Choroid plexus epithelial cell (primary cell): ENCODE data around the gene C14orf39.

ENCODE experiments used
- DNase-seq: peaks from one replicate; pipeline ENCODE4 v3.0.0-alpha.2; 2010; ENCODE audit warnings: low read depth
- H3K4me3 ChIP-seq: 2 replicates; pipeline ENCODE4 v1.5.1; 2011; ENCODE audit warnings: low read depth, mild to moderate bottlenecking, control low read depth, low read length, moderate library complexity
- TF ChIP-seq, protein P1 (sequence below): conservative IDR thresholded peaks from 2 replicates; pipeline ENCODE4 v1.5.1; 2011; ENCODE audit warnings: low read depth, mild to moderate bottlenecking, control low read depth, inconsistent platforms, low read length, moderate library complexity

C14orf39 gene

DNA sequence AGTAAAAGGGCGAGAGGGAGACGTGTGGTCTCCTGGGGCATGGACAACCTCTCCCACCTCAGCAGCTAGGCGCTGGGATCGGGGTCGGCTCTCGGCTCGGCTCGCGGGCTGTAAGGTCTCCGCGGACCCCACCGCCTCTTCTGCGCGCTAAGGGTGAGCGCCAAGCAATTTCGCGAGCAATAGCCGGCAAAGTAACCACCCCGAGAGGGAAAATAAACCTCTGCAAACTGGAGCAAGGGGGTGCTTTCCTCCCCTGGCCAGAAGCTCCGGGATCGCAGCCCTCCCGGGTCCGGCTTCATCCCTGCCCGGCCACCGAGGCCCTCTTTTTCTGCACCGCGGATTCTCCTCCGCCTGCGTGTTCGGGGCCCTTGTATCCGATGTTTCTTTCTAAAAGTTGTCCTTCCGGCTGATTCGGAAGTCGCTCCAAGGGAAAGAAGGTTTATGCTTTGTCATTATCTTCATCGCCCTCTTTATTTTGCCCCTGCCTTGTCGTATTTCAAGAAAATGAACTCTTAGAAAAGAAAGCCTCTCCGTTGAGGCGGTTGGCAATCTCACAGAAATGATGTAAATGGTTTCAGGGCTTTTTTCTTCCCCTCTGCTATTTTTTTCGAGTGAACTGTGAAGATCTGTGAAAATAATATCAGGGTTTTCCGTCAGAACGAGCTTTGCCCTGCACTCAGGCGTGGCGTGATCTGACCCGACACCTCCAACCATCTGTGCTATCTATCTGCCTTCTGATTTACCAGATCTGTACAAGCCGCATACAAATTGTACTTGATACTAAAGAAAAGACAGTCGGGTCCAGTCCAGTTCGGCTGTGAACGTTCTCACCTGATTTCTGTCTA lies 21.3 kb upstream of the C14orf39 start:
- TF ChIP-seq, protein P1, sequence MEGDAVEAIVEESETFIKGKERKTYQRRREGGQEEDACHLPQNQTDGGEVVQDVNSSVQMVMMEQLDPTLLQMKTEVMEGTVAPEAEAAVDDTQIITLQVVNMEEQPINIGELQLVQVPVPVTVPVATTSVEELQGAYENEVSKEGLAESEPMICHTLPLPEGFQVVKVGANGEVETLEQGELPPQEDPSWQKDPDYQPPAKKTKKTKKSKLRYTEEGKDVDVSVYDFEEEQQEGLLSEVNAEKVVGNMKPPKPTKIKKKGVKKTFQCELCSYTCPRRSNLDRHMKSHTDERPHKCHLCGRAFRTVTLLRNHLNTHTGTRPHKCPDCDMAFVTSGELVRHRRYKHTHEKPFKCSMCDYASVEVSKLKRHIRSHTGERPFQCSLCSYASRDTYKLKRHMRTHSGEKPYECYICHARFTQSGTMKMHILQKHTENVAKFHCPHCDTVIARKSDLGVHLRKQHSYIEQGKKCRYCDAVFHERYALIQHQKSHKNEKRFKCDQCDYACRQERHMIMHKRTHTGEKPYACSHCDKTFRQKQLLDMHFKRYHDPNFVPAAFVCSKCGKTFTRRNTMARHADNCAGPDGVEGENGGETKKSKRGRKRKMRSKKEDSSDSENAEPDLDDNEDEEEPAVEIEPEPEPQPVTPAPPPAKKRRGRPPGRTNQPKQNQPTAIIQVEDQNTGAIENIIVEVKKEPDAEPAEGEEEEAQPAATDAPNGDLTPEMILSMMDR, result no peak
- DNase-seq, result no peak
- H3K4me3 ChIP-seq, result no peak overlapping the region

DNA sequence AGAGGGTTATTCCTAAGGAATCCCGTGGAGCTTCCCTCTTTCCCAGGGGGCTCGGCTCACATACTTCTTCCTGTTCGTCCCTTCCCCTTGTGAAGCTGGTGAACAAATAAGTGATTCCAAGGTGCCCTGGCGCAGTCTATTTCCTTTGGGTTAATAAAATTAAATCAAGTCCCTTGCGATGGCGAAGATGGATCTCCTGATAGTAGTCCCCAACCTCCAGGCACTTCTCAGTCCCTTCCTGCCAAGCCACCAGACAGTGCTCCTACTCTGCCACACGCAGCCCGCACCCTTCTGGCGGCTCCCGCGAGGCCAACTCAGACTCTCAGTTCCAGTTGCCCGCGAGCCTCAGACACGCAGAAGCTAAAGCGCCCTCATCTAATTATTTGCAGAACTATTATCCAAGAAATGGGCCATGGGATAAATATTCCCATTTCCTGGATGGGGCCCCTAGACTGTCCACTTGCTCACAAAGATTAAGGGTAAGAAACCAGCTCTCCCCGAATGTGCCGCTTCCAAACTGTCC lies 20.7 kb upstream of the C14orf39 start:
- H3K4me3 ChIP-seq, result no peak overlapping the region
- no peak for DNase-seq
- TF ChIP-seq, protein P1, result no peak

DNA sequence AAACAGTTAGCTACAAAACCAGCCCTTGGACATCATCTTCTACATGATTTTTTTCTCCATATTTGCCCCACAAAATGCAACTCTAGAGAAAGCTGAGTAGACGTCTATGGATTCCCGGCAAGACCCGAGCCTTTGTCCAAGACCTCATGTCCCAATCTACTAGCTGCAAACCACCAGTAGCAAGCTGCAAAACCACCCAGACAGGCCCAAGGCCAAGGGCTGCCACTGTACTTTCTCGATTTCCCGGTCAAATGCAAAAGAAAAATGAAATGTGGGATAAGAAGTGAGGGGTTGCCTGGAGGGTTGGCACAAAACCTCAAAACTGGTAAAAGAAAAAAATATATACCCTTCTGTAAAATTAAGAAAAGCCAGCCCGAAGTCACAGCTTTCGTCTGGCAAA lies 20.1 kb upstream of the C14orf39 start:
- TF ChIP-seq, protein P1, result no peak
- no peak overlapping the region for H3K4me3 ChIP-seq
- no peak for DNase-seq

DNA sequence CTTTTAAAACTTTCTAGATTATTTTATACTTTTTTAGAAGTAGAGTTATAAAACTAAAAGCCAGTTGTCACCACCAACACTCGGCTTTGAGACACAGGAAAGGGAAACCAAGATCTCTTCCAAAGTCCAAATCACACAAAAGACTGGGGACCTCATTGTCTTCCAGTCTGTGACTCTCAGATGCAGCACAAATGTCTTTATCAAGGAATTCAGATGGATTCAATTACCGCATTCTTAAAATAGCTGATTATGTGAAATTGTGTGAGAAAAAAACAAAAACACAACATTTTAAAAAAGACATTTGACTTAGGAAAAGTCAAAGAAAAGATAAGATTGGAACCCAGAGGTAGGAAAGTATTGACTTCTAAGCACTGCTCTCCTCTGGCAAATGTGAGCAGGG lies 19.6 kb upstream of the C14orf39 start:
- TF ChIP-seq, protein P1, result no peak
- no peak overlapping the region for H3K4me3 ChIP-seq
- DNase-seq, result no peak

DNA sequence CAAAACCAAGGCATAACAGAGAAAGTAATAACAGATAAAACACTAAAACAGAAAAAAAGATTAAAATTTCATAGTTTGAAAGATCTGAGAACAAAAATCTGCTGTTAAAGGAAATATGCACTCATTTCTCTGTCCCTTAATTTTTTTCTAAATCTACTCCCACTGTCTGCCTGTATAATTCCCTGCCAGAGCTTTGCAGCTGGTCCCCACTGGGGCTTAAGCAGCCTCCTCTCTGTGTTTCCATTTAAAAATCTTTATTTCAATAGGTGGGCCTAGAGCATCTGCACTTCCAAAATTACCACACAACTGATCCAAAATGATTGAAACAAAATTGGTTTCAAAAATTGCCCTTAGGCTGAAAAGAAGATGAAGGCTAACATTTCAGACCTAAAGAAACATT lies 16.7 kb upstream of the C14orf39 start:
- no peak for DNase-seq
- H3K4me3 ChIP-seq, result no peak overlapping the region
- TF ChIP-seq, protein P1, result no peak

DNA sequence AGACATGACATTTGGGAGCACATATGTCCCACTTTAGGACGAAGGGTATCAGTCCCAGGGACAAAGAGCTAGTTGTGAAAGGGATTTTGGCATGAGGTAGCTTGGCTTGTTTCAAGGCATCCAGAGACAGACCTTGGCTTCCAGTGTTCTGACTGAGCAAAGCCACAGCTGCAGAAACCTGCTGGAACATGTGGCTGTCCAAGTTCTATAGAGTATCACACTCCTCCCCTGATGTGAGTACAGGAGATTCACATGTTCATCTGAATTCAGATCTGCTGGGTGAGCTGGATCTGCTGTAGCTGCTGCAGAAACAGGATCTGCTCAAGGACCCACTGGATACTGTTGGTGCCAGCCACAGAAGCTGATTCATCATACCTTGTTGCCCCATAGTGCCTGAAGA lies 10.1 kb upstream of the C14orf39 start:
- DNase-seq, result no peak
- TF ChIP-seq, protein P1, result no peak
- H3K4me3 ChIP-seq, result no peak overlapping the region

DNA sequence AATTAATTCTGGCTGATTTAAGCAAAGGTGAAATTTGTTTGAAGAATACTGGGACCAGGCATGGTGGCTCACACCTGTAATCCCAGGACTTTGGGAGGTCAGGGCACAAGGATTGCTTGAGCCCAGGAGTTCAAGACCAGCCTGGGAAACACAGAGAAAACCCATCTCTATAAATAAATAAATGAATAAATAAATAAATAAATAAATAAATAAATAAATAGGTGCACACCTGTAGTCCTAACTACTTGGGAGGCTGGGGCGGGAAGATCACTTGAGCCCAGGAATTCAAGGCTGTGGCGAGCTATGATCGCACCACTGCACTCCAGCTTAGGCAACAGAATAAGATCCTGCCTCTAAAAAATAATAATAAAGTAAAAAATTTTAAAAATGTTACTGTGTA lies 4.4 kb upstream of the C14orf39 start:
- DNase-seq, result no peak
- no peak overlapping the region for H3K4me3 ChIP-seq
- TF ChIP-seq, protein P1, result no peak
